ENCODE results near the gene GRIFIN.
"Not testable (repeated sequence)": the region's sequence is repeated elsewhere in the genome, so short reads cannot be mapped to it uniquely, and the experiment has no call there.

GRIFIN gene

GRCh38 chr7:2471022-2471329, 5.2 kb downstream of the GRIFIN start:
- TF ChIP-seq CTCF (IDR thresholded peaks at IDR 0.05; ENCODE audit: insufficient read depth, low read length, missing control alignments) = no peak
- POLR2A ChIA-PET = no interaction called here
- CTCF ChIA-PET = interaction anchor here (0.8 to 6.9 kb wide), 10 partner anchors 7 to 210 kb away, joined by 3 to 117 read pairs (median 5); no protein-coding TSS in a partner anchor
- DNase-seq (ENCODE audit: low read depth, low spot score) = no peak
- no peak overlapping the region for H3K4me3 ChIP-seq (ENCODE audit: low read depth, low read length)

GRCh38 chr7:2470204-2471021, 5.8 kb downstream of the GRIFIN start:
- no peak for DNase-seq (ENCODE audit: low read depth, low spot score)
- CTCF ChIA-PET = interaction anchor here (0.8 to 6.9 kb wide), 16 partner anchors 8 to 210 kb away, joined by 3 to 117 read pairs (median 6); no protein-coding TSS in a partner anchor
- no peak overlapping the region for H3K4me3 ChIP-seq (ENCODE audit: low read depth, low read length)
- TF ChIP-seq CTCF (IDR thresholded peaks at IDR 0.05; ENCODE audit: insufficient read depth, low read length, missing control alignments) = no peak
- POLR2A ChIA-PET = no interaction called here

GRCh38 chr7:2469460-2470203, 6.6 kb downstream of the GRIFIN start:
- H3K4me3 ChIP-seq (ENCODE audit: low read depth, low read length); DNase-seq (ENCODE audit: low read depth, low spot score); POLR2A ChIA-PET: not testable (repeated sequence)
- CTCF ChIA-PET = interaction anchor here (0.9 to 6.9 kb wide), 34 partner anchors 8 to 211 kb away, joined by 3 to 117 read pairs (median 4); no protein-coding TSS in a partner anchor

- TF ChIP-seq CTCF (IDR thresholded peaks at IDR 0.05; ENCODE audit: insufficient read depth, low read length, missing control alignments) = no peak
- H3K4me3 ChIP-seq (ENCODE audit: low read depth, low read length) = no peak overlapping the region
- no peak for DNase-seq (ENCODE audit: low read depth, low spot score)
- ChIA-PET POLR2A (no interaction called here), CTCF (interaction anchor here (0.7 to 6.9 kb wide), 34 partner anchors 9 to 224 kb away, joined by 3 to 117 read pairs (median 4); partner anchors contain the start of gene BRAT1)
Observed at GRCh38 chr7:2468227-2468626, 8.0 kb downstream of the GRIFIN start.

GRCh38 chr7:2466675-2467074, 9.5 kb downstream of the GRIFIN start:
- TF ChIP-seq CTCF (IDR thresholded peaks at IDR 0.05; ENCODE audit: insufficient read depth, low read length, missing control alignments) = no peak
- CTCF ChIA-PET = interaction anchor here (0.7 to 6.9 kb wide), 4 partner anchors 8 to 107 kb away, joined by 3 to 117 read pairs (median 30); no protein-coding TSS in a partner anchor
- no peak for DNase-seq (ENCODE audit: low read depth, low spot score)
- POLR2A ChIA-PET = no interaction called here
- no peak overlapping the region for H3K4me3 ChIP-seq (ENCODE audit: low read depth, low read length)

GRCh38 chr7:2465928-2466327, 10.3 kb downstream of the GRIFIN start:
- CTCF ChIA-PET = interaction anchor here (0.9 to 2.3 kb wide), 3 partner anchors 15 to 61 kb away, joined by 3 to 12 read pairs (median 6); no protein-coding TSS in a partner anchor
- no peak for TF ChIP-seq CTCF (IDR thresholded peaks at IDR 0.05; ENCODE audit: insufficient read depth, low read length, missing control alignments)
- POLR2A ChIA-PET = no interaction called here
- DNase-seq (ENCODE audit: low read depth, low spot score) = no peak
- H3K4me3 ChIP-seq (ENCODE audit: low read depth, low read length) = no peak overlapping the region
